Loucy (cell line): ENCODE results near the gene SERBP1.

ENCODE experiments used
- EZH2phosphoT487 ChIP-seq: fragments of 200-600 bp; IDR thresholded peaks from 2 replicates; pipeline ENCODE4 v1.6.1; 2018; ENCODE audit warnings: antibody characterized with exemption, mild to moderate bottlenecking, moderate library complexity, borderline replicate concordance
- TF ChIP-seq, protein P1 (sequence below): fragments of 200-600 bp; sonication (generic); conservative IDR thresholded peaks from 2 replicates; pipeline ENCODE4 v1.5.1; 2014; ENCODE audit warnings: mild to moderate bottlenecking, antibody characterized with exemption, low read length

DNA sequence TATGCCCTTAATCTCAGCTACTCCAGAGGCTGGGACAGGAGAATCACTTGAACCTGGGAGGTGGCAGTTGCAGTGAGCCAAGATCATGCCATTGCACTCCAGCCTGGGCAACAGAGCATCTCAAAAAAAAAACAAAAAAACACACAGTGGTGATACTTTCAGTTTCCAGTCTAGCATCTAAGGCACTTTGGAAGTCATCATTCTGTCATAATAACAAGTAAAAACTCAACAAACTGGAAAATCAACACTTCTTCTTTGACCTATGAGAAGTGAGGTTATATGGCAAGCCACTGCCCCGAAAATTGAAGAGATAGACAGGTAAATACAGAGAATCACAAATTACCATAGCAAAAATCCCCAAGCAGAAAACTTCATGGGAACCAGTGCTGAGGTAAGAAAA, 70.6 kb downstream of the SERBP1 start:
- TF ChIP-seq, protein P1, sequence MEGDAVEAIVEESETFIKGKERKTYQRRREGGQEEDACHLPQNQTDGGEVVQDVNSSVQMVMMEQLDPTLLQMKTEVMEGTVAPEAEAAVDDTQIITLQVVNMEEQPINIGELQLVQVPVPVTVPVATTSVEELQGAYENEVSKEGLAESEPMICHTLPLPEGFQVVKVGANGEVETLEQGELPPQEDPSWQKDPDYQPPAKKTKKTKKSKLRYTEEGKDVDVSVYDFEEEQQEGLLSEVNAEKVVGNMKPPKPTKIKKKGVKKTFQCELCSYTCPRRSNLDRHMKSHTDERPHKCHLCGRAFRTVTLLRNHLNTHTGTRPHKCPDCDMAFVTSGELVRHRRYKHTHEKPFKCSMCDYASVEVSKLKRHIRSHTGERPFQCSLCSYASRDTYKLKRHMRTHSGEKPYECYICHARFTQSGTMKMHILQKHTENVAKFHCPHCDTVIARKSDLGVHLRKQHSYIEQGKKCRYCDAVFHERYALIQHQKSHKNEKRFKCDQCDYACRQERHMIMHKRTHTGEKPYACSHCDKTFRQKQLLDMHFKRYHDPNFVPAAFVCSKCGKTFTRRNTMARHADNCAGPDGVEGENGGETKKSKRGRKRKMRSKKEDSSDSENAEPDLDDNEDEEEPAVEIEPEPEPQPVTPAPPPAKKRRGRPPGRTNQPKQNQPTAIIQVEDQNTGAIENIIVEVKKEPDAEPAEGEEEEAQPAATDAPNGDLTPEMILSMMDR: no peak
- no peak for TF ChIP-seq EZH2phosphoT487
